AG09319 (cell line): Measurements from ENCODE around the gene SLC25A27.

Source experiments
- DNase-seq: peaks from one replicate; pipeline ENCODE4 v3.0.0-alpha.2; 2010; ENCODE audit warnings: low read depth; ENCODE audit errors: extremely low read depth
- TF ChIP-seq, protein P1 (sequence below): IDR thresholded peaks from 2 replicates; pipeline ENCODE4 v1.5.1; 2011; ENCODE audit warnings: low read depth, mild to moderate bottlenecking, inconsistent platforms, low read length, moderate library complexity

Gene SLC25A27

DNA sequence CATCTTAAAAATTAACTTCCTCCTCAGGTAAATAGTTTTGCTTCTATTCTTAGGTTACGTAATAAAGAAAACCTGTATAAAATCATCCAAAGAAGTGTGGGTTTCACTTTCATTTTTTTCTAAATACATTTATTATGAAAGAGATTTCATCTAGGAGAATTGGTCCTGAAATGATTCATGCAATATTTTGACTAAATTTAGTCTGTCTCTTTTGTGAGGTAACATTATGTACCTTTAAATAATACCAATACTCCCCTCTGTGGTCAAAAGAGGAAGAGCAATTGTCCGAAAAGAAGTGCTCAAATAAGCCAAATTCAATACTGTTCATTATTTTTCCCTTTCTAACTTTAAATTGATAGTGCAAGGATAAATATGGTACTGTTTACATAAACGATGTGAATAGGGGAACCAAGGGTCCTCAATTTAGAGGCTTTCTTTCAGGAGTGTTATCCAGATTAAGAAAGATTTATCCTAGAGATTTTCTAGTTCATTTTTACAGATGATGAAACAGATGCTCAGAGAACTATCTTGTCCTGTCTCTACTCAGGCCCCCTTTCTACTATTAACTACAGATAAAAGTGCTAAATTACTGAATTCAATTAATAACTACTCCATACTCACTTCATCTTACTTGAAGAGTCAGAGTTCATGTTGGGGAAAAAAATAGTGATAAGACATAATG, 26.4 kb upstream of the SLC25A27 start:
- no peak for DNase-seq

DNA sequence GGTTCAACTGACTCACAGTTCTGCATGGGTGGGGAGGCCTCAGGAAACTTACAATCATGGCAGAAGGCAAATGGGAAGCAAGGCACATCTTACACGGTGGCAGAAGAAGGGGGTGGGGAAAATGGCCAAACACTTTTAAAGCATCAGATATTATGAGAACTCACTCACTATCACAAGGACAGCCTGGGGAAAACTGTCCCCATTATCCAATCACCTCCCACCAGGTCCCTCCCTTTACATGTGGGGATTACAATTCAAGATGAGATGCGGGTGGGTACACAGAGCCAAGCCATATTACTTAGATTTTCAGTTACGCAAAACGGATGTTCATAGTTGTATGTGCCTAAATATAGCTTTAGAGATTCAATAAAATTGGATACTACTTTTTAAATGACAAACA, 25.8 kb upstream of the SLC25A27 start:
- TF ChIP-seq, protein P1, sequence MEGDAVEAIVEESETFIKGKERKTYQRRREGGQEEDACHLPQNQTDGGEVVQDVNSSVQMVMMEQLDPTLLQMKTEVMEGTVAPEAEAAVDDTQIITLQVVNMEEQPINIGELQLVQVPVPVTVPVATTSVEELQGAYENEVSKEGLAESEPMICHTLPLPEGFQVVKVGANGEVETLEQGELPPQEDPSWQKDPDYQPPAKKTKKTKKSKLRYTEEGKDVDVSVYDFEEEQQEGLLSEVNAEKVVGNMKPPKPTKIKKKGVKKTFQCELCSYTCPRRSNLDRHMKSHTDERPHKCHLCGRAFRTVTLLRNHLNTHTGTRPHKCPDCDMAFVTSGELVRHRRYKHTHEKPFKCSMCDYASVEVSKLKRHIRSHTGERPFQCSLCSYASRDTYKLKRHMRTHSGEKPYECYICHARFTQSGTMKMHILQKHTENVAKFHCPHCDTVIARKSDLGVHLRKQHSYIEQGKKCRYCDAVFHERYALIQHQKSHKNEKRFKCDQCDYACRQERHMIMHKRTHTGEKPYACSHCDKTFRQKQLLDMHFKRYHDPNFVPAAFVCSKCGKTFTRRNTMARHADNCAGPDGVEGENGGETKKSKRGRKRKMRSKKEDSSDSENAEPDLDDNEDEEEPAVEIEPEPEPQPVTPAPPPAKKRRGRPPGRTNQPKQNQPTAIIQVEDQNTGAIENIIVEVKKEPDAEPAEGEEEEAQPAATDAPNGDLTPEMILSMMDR = no peak
- no peak for DNase-seq

More for the DNA sequence above, 26.4 kb upstream of the SLC25A27 start:
- TF ChIP-seq, protein P1 = peak; percentile 68

DNA sequence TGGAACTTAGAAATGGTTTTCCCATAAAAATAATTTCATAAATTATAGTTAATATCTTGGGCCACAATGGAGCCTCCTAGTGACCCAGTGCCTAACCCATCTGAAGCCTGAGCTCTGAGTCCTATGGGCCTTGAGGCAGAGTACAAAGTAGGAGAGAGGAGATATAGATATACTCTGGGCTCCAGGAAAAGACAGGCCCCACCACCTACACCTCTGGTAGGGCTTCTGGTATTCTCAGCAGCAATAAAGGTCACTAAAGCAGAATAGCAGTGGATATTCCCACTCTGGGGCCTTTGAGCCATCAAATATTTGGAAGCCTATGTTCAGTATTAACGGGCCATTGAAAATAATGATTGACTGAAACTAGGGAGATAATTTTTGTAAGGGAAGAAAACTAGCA, 24.3 kb upstream of the SLC25A27 start:
- no peak for DNase-seq
- TF ChIP-seq, protein P1 = no peak

DNA sequence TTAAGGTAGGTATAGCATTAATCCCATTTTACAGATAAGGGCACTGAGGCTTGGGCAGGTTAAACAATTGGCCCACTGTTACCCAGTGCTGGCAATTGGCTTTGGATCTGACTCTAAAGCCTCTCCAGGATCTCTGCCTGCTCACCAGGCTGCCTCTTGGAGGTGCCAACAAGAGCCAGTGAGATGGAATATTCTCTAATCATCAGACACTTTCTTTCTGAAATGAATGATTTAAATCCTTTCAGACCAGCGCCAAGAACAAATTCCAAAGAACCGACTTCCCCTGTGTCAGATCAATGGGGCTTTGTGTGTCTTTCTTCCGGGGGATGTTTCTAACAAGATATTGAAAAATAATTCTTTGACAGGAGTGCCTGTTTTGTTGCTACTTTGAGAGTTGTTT, 23.8 kb upstream of the SLC25A27 start:
- TF ChIP-seq, protein P1 = no peak
- no peak for DNase-seq

DNA sequence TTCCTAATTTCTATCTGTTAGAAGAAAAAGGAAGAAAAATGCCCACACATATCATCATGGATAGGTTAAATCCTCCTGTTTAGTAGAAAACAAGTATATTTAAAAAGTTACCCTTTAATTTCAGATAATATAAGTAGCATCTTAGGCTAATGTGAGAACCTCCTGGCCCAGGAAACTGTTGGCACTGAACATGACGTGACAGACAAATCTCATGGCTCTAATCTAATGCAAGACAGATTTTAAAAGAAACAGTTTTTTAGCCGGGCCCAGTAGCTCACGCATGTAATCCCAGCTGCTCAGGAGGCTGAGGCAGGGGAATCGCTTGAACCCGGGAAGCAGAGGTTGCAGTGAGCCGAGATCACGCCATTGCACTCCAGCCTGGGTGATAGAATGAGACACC, 23.1 kb upstream of the SLC25A27 start:
- TF ChIP-seq, protein P1 = no peak
- DNase-seq = no peak

DNA sequence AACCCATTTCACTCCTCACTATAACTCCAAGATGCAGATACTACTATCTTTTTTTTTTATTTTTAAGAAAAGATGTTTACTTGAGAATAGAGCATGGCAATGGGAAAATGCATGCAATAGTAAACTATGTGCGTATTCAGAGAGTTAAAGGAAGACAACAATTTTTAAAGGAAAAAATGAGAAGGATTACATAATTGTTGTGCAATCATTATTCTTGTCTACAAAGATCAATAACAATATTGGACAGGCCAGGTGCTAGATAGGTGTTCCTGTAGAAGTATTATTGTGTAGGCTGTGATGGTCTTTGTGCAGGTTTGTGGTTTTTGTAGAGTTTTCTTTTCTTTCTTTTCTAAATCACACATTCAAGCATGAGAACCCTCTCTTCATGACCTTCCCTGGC, 20.7 kb upstream of the SLC25A27 start:
- DNase-seq = no peak
- TF ChIP-seq, protein P1 = no peak

DNA sequence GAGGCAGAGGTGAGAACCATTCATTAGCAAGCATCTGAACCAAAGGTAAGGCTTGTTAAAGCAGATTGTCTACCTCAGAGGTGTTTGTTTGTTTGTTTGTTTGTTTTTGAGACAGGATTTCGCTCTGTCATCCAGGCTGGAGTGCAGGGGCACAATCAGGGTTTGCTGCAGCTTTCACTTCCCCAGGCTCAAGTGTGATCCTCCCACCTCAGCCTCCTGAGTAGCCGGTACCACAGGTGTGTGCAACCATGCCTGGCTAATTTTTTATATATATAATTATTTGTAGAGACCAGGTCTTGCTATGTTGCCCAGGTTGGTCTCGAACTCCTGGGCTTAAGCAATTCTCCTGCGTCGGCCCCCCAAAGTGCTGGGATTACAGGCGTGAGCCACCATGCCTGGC, 17.3 kb upstream of the SLC25A27 start:
- TF ChIP-seq, protein P1 = no peak
- DNase-seq = no peak
